Dermis lymphatic vessel endothelial cell (primary cell): ENCODE data around the gene WWC1. TPM values are rescaled to one million over a fixed set of nuclear protein-coding genes. Genes with fewer than 3 reads are reported as not detected.

ENCODE experiments used
- total RNA-seq: library from RNA; depleted of rRNA; stranded (reverse); fragments of >200 nt; gene quantifications from 2 replicates; pipeline ENCODE4 v1.2.1, GENCODE V29; 2014

WWC1 gene
- under 0.01 and 0.33 TPM in 2 replicates for total RNA-seq

DNA sequence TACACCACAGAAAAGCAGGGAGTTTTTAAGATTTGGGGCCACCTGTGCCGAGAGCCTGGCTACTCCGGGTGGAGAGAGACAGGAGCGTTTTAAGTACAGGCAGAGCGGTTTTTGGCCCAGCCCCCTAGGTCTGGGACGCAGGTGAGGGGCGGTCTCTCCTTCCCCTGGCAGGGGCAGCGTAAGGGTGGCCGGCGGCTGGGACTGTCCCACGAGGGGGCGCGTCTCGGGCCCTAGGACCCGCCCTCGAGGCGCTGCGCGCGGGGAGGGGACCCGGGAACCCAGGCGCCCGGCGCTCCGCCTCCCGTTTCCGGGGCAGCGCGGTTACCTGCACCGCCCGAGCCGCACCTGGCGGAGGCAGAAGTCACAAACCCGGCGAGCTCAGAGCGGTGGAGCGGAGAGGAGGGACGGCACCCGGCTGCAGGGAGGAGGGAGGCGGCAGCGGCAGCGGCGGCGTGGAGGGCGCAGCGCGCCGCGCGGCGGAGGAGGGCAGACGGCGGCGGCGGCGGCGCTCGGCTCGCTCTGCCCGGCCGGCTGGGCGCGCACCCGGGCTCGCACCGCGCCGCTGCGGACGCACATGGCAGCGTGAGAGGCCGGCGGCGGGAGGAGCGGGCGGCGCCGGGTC lies at the start of gene WWC1:
Gene WWC1 (plus strand): TSS at position 304 of the 622 bp plus-strand sequence. CDS start 508 bp downstream, outside the sequence.

DNA sequence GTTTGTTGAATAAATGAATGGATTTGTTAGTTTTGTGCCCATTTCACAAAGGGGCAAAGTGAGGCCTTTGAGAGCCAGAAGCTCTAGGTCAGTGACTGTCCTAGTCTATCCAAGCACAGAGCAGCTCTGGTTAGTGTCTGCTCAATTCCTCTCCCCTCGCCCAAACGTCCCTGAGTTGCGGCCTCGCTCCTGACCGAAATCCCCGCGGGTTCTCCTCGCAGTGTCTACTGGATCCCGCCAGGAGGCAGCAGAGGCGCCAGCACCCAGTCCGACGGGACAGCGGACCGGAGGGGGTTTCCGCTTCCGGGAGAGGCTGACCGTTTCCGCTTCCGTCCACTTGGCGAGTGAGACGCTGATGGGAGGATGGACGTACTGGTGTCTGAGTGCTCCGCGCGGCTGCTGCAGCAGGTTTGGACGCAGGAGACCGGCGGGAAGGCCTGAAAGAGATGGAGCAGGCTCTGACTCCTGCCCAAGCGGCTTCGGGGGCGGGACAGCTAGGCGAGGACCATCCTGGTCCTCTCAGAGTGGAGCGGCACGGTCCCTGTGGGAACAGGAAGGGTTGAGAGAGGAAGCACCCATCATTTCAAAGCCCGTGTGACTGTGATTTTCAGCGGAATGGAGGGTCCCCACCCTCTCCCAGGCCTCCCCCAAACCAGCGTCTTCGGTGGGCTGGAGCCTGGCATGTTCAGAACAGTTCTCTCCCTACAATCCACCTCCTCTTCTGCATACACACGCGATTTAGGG lies 194.9 kb downstream of the WWC1 start, which contains the start of gene RARS1:
Gene RARS1 (plus strand): TSS at position 336 of the 744 bp plus-strand sequence. CDS start 28 bp downstream, at position 364.

Other genes with a start within 250 kb of the WWC1 start
- 74.6 and 102 TPM in 2 replicates for gene RARS1, start 194.8 kb downstream of the WWC1 start, total RNA-seq
- gene FBLL1, start 237.7 kb downstream of the WWC1 start, total RNA-seq, result 0.43 and 0.98 TPM in 2 replicates